Thyroid gland (tissue), 4 donors: Measurements from ENCODE around the gene GLTP.

ENCODE experiments used
- POLR2A ChIP-seq, 2 donors: fragments of 450-650 bp; IDR thresholded peaks; one replicate each; pipeline ENCODE4 v1.6.1; 2017; ENCODE audit warnings: antibody characterized with exemption in 2 of 2, mild to moderate bottlenecking in 2 of 2, moderate library complexity in 1 of 2
- TF ChIP-seq, protein P1 (sequence below), 6 experiments: fragments of 200-600 bp in 3 of 6; fragments of 450-650 bp in 3 of 6; sonication (generic) in 3 of 6; IDR thresholded peaks; one replicate each; pipeline ENCODE4 v1.5.1; 2016 to 2019; ENCODE audit warnings: antibody characterized with exemption in 6 of 6, mild to moderate bottlenecking in 2 of 6, inconsistent platforms in 1 of 6, moderate library complexity in 1 of 6

DNA sequence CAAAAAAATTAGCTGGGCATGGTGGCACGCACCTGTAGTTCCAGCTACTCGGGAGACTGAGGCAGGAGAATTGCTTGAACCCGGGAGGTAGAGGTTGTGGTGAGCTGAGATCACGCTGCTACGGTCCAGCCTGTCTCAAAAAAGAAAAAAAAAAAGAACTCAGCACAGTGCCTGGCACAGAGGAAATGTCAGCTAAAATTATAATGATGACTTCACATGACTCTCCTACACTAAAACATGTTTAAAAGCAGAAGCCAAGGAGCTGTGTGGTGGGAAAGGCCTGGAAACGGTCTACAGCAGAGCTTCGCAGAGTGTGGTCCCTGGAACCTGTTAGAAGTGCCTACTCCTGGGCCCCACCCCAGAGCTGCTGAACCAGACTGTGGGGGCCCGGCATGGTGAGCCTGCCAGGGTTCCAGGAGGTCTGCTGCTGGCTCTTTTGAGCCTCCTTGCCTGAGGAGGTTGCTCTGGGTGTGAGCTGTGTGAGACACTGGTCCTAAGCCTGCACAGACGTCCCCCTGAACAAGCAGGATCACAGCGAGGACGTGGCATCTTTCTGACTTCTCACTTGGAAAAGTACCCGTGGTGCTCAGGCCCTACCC, 47.8 kb upstream of the GLTP start:
- TF ChIP-seq, protein P1, sequence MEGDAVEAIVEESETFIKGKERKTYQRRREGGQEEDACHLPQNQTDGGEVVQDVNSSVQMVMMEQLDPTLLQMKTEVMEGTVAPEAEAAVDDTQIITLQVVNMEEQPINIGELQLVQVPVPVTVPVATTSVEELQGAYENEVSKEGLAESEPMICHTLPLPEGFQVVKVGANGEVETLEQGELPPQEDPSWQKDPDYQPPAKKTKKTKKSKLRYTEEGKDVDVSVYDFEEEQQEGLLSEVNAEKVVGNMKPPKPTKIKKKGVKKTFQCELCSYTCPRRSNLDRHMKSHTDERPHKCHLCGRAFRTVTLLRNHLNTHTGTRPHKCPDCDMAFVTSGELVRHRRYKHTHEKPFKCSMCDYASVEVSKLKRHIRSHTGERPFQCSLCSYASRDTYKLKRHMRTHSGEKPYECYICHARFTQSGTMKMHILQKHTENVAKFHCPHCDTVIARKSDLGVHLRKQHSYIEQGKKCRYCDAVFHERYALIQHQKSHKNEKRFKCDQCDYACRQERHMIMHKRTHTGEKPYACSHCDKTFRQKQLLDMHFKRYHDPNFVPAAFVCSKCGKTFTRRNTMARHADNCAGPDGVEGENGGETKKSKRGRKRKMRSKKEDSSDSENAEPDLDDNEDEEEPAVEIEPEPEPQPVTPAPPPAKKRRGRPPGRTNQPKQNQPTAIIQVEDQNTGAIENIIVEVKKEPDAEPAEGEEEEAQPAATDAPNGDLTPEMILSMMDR (IDR thresholded peaks at IDR 0.05): no peak
- no peak for TF ChIP-seq POLR2A (IDR thresholded peaks at IDR 0.05)
